GM10266 (cell line): ENCODE measurements around the gene VPS35L.

Experiments used
- DNase-seq: peaks from one replicate; pipeline ENCODE4 v3.0.0; 2012; ENCODE audit errors: extremely low spot score
- CTCF ChIP-seq: IDR thresholded peaks from 2 replicates; pipeline ENCODE4 v1.5.1; 2012; ENCODE audit warnings: mild to moderate bottlenecking, low read depth; ENCODE audit not compliant: control insufficient read depth, insufficient read depth; ENCODE audit errors: missing control alignments

VPS35L gene

GRCh38 chr16:19598805-19599510 lies 43.5 kb downstream of the VPS35L start:
- DNase-seq: no peak
- no peak for TF ChIP-seq CTCF

- no peak for DNase-seq
Observed at GRCh38 chr16:19599968-19600716, 44.6 kb downstream of the VPS35L start.

GRCh38 chr16:19601083-19601976 lies 45.8 kb downstream of the VPS35L start:
- DNase-seq: peak; percentile 25
- TF ChIP-seq CTCF: peak; percentile 43

More at GRCh38 chr16:19599968-19600716, 44.6 kb downstream of the VPS35L start:
- TF ChIP-seq CTCF: no peak

- no peak for DNase-seq
- no peak for TF ChIP-seq CTCF
Observed at GRCh38 chr16:19604911-19605310, 49.4 kb downstream of the VPS35L start.

GRCh38 chr16:19605701-19606100 lies 50.2 kb downstream of the VPS35L start:
- no peak for TF ChIP-seq CTCF
- DNase-seq: no peak

GRCh38 chr16:19607616-19608280 lies 52.2 kb downstream of the VPS35L start:
- TF ChIP-seq CTCF: no peak
- DNase-seq: no peak
